WTC11 (cell line): ENCODE data around the gene GCM1. TPM values are rescaled to one million over a fixed set of nuclear protein-coding genes. Genes with fewer than 3 reads are reported as not detected.

Experiments used
- ATAC-seq: fragments of 200-7000 bp; cut with Tn5 transposase; 2 replicates; pipeline ENCODE4 v1.10.0; 2021; ENCODE audit warnings: mild to moderate bottlenecking, moderate library complexity
- CTCF ChIA-PET: fragments of 300-600 bp; sonication (Branson Sonifier 250); formaldehyde crosslinking; loops from one replicate; lab custom pipeline; 2021; ENCODE audit warnings: antibody characterized with exemption; lab: Charles Lee
- POLR2A ChIA-PET: fragments of 350-600 bp; sonication (Branson Sonifier 250); formaldehyde crosslinking; loops from one replicate; lab custom pipeline; 2021; ENCODE audit warnings: antibody characterized with exemption; lab: Charles Lee
- DNase-seq: peaks from one replicate; pipeline ENCODE4 v3.0.0; 2021; ENCODE audit warnings: low spot score
- H3K27ac Mint-ChIP-seq: 2 replicates; pipeline ENCODE4 v1.8.0; 2021; ENCODE audit warnings: mixed read lengths
- H3K27me3 Mint-ChIP-seq: 2 replicates; pipeline ENCODE4 v1.8.0; 2021; ENCODE audit warnings: low read depth, mild to moderate bottlenecking, moderate library complexity, mixed read lengths
- H3K36me3 Mint-ChIP-seq: 2 replicates; pipeline ENCODE4 v1.8.0; 2021; ENCODE audit warnings: mixed read lengths
- H3K4me1 Mint-ChIP-seq: 2 replicates; pipeline ENCODE4 v1.8.0; 2022; ENCODE audit warnings: mixed read lengths
- H3K4me3 Mint-ChIP-seq: 2 replicates; pipeline ENCODE4 v1.8.0; 2021; ENCODE audit warnings: mild to moderate bottlenecking, moderate library complexity, mixed read lengths
- H3K9me3 Mint-ChIP-seq: 2 replicates; pipeline ENCODE4 v1.8.0; 2021; ENCODE audit warnings: mixed read lengths
- ATF1 ChIP-seq: sonication (generic); formaldehyde crosslinking; IDR thresholded peaks from 2 replicates; pipeline ENCODE4 v1.8.1; 2023; ENCODE audit warnings: mild to moderate bottlenecking, moderate library complexity, missing genetic modification reagents
- EMX1 ChIP-seq: fragments of 250-450 bp; sonication (Bioruptor Pico); IDR thresholded peaks from 2 replicates; pipeline ENCODE4 v1.8.0; 2021; ENCODE audit warnings: mild to moderate bottlenecking
- GRHL2 ChIP-seq: fragments of 250-450 bp; sonication (Bioruptor Pico); IDR thresholded peaks from 2 replicates; pipeline ENCODE4 v1.8.0; 2022; ENCODE audit warnings: mild to moderate bottlenecking, moderate library complexity; ENCODE audit not compliant: insufficient replicate concordance, severe bottlenecking
- GTF2I ChIP-seq: fragments of 250-450 bp; sonication (Bioruptor Pico); conservative IDR thresholded peaks from 2 replicates; pipeline ENCODE4 v1.4.0; 2021; ENCODE audit warnings: mild to moderate bottlenecking
- IRF2 ChIP-seq: sonication (generic); formaldehyde crosslinking; IDR thresholded peaks from 2 replicates; pipeline ENCODE4 v1.8.0; 2022; ENCODE audit warnings: low read depth, missing genetic modification reagents, borderline replicate concordance
- JAZF1 ChIP-seq: fragments of 250-450 bp; sonication (Bioruptor Pico); IDR thresholded peaks from 2 replicates; pipeline ENCODE4 v1.9.0; 2021; ENCODE audit warnings: moderate library complexity, mild to moderate bottlenecking, inconsistent platforms
- JUN ChIP-seq: sonication (generic); formaldehyde crosslinking; IDR thresholded peaks from 2 replicates; pipeline ENCODE4 v1.8.0; 2023; ENCODE audit warnings: mild to moderate bottlenecking, missing genetic modification reagents
- NFE2L1 ChIP-seq: sonication (generic); formaldehyde crosslinking; IDR thresholded peaks from 2 replicates; pipeline ENCODE4 v1.8.1; 2023; ENCODE audit warnings: missing genetic modification reagents
- NR1H2 ChIP-seq: sonication (generic); formaldehyde crosslinking; IDR thresholded peaks from 2 replicates; pipeline ENCODE4 v1.9.0; 2021; ENCODE audit warnings: mild to moderate bottlenecking, moderate library complexity, missing genetic modification reagents
- TCF7 ChIP-seq: sonication (generic); formaldehyde crosslinking; IDR thresholded peaks from 2 replicates; pipeline ENCODE4 v1.8.0; 2022; ENCODE audit warnings: mild to moderate bottlenecking, low read depth, missing genetic modification reagents, moderate library complexity
- ZBTB21 ChIP-seq: sonication (generic); formaldehyde crosslinking; IDR thresholded peaks from 2 replicates; pipeline ENCODE4 v1.8.1; 2023; ENCODE audit warnings: mild to moderate bottlenecking, missing genetic modification reagents, borderline replicate concordance
- ZNF138 ChIP-seq: sonication (generic); formaldehyde crosslinking; conservative IDR thresholded peaks from 2 replicates; pipeline ENCODE4 v1.8.1; 2022; ENCODE audit warnings: mild to moderate bottlenecking, moderate library complexity, missing genetic modification reagents
- ZNF423 ChIP-seq: fragments of 250-450 bp; sonication (Bioruptor Pico); IDR thresholded peaks from 2 replicates; pipeline ENCODE4 v2.1.2; 2022; ENCODE audit warnings: mild to moderate bottlenecking, moderate library complexity
- total RNA-seq: library from RNA; stranded (reverse); gene quantifications from 3 replicates; pipeline ENCODE4 v1.2.3, GENCODE V29; 2021
- TF ChIP-seq, protein P1 (sequence below): sonication (generic); formaldehyde crosslinking; conservative IDR thresholded peaks from 2 replicates; pipeline ENCODE4 v1.8.1; 2023; ENCODE audit warnings: mild to moderate bottlenecking, low read depth, missing genetic modification reagents, moderate library complexity
- TF ChIP-seq, protein P2 (sequence below): fragments of 250-450 bp; sonication (Bioruptor Pico); IDR thresholded peaks from 2 replicates; pipeline ENCODE4 v1.9.0; 2021; ENCODE audit warnings: mild to moderate bottlenecking
- TF ChIP-seq, protein P3 (sequence below): fragments of 250-450 bp; sonication (Bioruptor Pico); conservative IDR thresholded peaks from 2 replicates; pipeline ENCODE4 v1.9.0; 2021; ENCODE audit warnings: mild to moderate bottlenecking
- TF ChIP-seq, protein P4 (sequence below): sonication (generic); formaldehyde crosslinking; conservative IDR thresholded peaks from 2 replicates; pipeline ENCODE4 v1.8.1; 2022; ENCODE audit warnings: mild to moderate bottlenecking, missing genetic modification reagents
- TF ChIP-seq, protein P5 (sequence below): sonication (generic); formaldehyde crosslinking; IDR thresholded peaks from 2 replicates; pipeline ENCODE4 v1.8.1; 2022; ENCODE audit warnings: mild to moderate bottlenecking, moderate library complexity, missing genetic modification reagents
- TF ChIP-seq, protein P6 (sequence below): sonication (generic); formaldehyde crosslinking; IDR thresholded peaks from 2 replicates; pipeline ENCODE4 v1.8.1; 2022; ENCODE audit warnings: missing genetic modification reagents, borderline replicate concordance
- TF ChIP-seq, protein P7 (sequence below): fragments of 250-450 bp; sonication (Bioruptor Pico); IDR thresholded peaks from 2 replicates; pipeline ENCODE4 v1.9.0; 2021; ENCODE audit warnings: mild to moderate bottlenecking
- TF ChIP-seq, protein P8 (sequence below): sonication (generic); formaldehyde crosslinking; IDR thresholded peaks from 2 replicates; pipeline ENCODE4 v1.8.1; 2023; ENCODE audit warnings: mild to moderate bottlenecking, missing genetic modification reagents, moderate library complexity

The GCM1 gene
- total RNA-seq, 1 experiment from 2014 or later = 0.09 TPM

DNA sequence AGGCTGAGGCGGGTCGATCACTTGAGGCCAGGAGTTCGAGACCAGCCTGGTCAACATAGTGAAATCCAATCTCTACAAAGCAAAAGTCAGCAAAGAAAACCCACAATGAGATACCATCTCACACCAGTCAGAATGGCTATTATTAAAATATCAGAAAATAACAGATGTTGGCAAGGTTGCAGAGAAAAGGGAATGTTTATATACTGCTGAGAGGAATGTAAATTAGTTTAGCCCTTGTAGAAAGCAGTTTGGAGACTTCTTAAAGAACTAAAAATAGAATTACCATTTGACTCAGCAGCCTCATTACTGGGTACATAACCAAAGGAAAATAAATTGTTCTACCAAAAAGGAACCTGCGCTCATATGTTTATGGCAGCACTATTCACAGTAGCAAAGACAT is 16.7 kb upstream of the GCM1 start:
- TF ChIP-seq, protein P1, sequence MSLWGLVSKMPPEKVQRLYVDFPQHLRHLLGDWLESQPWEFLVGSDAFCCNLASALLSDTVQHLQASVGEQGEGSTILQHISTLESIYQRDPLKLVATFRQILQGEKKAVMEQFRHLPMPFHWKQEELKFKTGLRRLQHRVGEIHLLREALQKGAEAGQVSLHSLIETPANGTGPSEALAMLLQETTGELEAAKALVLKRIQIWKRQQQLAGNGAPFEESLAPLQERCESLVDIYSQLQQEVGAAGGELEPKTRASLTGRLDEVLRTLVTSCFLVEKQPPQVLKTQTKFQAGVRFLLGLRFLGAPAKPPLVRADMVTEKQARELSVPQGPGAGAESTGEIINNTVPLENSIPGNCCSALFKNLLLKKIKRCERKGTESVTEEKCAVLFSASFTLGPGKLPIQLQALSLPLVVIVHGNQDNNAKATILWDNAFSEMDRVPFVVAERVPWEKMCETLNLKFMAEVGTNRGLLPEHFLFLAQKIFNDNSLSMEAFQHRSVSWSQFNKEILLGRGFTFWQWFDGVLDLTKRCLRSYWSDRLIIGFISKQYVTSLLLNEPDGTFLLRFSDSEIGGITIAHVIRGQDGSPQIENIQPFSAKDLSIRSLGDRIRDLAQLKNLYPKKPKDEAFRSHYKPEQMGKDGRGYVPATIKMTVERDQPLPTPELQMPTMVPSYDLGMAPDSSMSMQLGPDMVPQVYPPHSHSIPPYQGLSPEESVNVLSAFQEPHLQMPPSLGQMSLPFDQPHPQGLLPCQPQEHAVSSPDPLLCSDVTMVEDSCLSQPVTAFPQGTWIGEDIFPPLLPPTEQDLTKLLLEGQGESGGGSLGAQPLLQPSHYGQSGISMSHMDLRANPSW (CRISPR knock-in tag) = no peak
- TF ChIP-seq NR1H2 (CRISPR knock-in tag) (no peak), JUN (CRISPR knock-in tag) (no peak), ZBTB21 (CRISPR knock-in tag) (no peak), NFE2L1 (CRISPR knock-in tag) (no peak), EMX1 (CRISPR knock-in tag) (no peak)
- TF ChIP-seq, protein P2, sequence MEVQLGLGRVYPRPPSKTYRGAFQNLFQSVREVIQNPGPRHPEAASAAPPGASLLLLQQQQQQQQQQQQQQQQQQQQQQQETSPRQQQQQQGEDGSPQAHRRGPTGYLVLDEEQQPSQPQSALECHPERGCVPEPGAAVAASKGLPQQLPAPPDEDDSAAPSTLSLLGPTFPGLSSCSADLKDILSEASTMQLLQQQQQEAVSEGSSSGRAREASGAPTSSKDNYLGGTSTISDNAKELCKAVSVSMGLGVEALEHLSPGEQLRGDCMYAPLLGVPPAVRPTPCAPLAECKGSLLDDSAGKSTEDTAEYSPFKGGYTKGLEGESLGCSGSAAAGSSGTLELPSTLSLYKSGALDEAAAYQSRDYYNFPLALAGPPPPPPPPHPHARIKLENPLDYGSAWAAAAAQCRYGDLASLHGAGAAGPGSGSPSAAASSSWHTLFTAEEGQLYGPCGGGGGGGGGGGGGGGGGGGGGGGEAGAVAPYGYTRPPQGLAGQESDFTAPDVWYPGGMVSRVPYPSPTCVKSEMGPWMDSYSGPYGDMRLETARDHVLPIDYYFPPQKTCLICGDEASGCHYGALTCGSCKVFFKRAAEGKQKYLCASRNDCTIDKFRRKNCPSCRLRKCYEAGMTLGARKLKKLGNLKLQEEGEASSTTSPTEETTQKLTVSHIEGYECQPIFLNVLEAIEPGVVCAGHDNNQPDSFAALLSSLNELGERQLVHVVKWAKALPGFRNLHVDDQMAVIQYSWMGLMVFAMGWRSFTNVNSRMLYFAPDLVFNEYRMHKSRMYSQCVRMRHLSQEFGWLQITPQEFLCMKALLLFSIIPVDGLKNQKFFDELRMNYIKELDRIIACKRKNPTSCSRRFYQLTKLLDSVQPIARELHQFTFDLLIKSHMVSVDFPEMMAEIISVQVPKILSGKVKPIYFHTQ (CRISPR knock-in tag) = no peak
- TF ChIP-seq, protein P3, sequence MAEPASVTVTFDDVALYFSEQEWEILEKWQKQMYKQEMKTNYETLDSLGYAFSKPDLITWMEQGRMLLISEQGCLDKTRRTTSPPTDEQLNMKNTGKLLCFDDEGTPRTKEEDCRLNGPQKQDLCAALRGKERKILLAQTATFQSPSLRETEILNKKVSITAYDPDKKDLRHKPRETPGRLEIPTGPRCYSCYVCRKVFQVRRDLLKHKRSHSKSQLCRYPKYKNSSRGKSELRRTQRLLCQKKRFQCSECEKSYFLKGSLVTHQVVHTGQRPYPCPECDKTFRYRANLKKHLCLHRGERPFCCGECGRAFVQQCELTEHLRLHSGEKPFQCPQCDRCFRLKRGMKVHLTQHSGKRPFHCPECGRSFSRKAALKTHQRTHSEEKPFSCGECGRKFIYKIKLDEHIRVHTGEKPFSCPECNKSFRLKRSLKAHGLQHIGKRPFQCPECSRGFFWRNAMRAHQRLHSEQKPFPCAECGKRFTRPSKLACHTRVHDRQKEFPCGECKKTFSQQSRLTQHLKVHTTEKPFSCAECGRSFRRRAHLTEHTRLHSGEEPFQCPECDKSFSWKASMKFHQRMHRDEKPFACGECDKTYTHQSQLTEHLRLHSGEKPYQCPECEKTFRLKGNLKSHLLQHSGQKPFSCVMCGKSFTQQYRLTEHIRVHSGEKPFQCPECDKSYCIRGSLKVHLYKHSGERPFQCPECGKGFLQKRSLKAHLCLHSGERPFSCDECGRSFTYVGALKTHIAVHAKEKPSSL (CRISPR knock-in tag) = no peak
- TF ChIP-seq, protein P4, sequence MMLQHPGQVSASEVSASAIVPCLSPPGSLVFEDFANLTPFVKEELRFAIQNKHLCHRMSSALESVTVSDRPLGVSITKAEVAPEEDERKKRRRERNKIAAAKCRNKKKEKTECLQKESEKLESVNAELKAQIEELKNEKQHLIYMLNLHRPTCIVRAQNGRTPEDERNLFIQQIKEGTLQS (CRISPR knock-in tag) = no peak
- Mint-ChIP-seq H3K4me3 (no peak overlapping the region), H3K27ac (no peak overlapping the region), H3K4me1 (peaks cover 6% of the 10 kb centered on the region), H3K9me3 (peaks cover 8% of the 10 kb centered on the region), H3K27me3 (no peaks in the 10 kb centered on the region), H3K36me3 (no peaks in the 10 kb centered on the region)
- DNase-seq = no peak
- POLR2A ChIA-PET = no interaction called here
- CTCF ChIA-PET = no interaction called here
- no peak for ATAC-seq

DNA sequence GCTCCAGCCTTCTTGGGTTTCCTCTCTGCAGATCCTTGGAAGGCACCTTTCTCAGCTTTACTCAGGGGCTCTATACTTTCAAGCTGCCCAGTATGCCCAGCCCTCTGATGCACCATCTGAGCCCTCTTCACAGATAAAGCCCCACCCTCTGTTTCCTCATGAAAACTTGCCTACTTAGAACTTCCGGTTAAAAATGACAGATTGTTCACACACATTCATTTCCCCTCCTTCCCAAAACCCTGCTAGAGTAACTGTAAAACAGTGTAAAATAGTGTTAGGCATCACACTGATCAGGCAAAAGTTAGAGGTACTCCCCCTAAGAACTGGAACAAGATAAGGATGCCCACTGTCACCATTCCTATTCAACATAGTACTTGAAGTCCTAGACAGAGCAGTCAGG is 14.0 kb upstream of the GCM1 start:
- Mint-ChIP-seq H3K4me1 (no peaks in the 10 kb centered on the region), H3K27me3 (no peaks in the 10 kb centered on the region), H3K9me3 (peaks cover 8% of the 10 kb centered on the region), H3K4me3 (no peak overlapping the region), H3K36me3 (no peaks in the 10 kb centered on the region), H3K27ac (no peak overlapping the region)
- CTCF ChIA-PET = no interaction called here
- DNase-seq (no peak), ATAC-seq (no peak)
- POLR2A ChIA-PET = no interaction called here
- TF ChIP-seq ZNF423 (no peak), NFE2L1 (CRISPR knock-in tag) (no peak), JAZF1 (CRISPR knock-in tag) (no peak), GRHL2 (CRISPR knock-in tag) (no peak), ATF1 (CRISPR knock-in tag) (no peak), GTF2I (CRISPR knock-in tag) (no peak), TCF7 (CRISPR knock-in tag) (no peak), IRF2 (CRISPR knock-in tag) (no peak), ZNF138 (no peak)
- TF ChIP-seq, protein P5, sequence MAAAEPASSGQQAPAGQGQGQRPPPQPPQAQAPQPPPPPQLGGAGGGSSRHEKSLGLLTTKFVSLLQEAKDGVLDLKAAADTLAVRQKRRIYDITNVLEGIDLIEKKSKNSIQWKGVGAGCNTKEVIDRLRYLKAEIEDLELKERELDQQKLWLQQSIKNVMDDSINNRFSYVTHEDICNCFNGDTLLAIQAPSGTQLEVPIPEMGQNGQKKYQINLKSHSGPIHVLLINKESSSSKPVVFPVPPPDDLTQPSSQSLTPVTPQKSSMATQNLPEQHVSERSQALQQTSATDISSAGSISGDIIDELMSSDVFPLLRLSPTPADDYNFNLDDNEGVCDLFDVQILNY = no peak
- TF ChIP-seq, protein P6, sequence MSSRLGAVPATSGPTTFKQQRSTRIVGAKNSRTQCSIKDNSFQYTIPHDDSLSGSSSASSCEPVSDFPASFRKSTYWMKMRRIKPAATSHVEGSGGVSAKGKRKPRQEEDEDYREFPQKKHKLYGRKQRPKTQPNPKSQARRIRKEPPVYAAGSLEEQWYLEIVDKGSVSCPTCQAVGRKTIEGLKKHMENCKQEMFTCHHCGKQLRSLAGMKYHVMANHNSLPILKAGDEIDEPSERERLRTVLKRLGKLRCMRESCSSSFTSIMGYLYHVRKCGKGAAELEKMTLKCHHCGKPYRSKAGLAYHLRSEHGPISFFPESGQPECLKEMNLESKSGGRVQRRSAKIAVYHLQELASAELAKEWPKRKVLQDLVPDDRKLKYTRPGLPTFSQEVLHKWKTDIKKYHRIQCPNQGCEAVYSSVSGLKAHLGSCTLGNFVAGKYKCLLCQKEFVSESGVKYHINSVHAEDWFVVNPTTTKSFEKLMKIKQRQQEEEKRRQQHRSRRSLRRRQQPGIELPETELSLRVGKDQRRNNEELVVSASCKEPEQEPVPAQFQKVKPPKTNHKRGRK = no peak
- TF ChIP-seq, protein P7, sequence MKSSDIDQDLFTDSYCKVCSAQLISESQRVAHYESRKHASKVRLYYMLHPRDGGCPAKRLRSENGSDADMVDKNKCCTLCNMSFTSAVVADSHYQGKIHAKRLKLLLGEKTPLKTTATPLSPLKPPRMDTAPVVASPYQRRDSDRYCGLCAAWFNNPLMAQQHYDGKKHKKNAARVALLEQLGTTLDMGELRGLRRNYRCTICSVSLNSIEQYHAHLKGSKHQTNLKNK (CRISPR knock-in tag) = no peak
- TF ChIP-seq, protein P8, sequence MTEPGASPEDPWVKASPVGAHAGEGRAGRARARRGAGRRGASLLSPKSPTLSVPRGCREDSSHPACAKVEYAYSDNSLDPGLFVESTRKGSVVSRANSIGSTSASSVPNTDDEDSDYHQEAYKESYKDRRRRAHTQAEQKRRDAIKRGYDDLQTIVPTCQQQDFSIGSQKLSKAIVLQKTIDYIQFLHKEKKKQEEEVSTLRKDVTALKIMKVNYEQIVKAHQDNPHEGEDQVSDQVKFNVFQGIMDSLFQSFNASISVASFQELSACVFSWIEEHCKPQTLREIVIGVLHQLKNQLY (CRISPR knock-in tag) = no peak
